Measurements from ENCODE around the gene UNC5C.

Gene UNC5C

GRCh38 chr4:95517576-95518345 is 31.0 kb downstream of the UNC5C start:
- DNase-seq, result no peak

- DNase-seq, result no peak
Observed at GRCh38 chr4:95516528-95517017, 32.2 kb downstream of the UNC5C start.

- DNase-seq, result no peak
Observed at GRCh38 chr4:95515589-95515988, 33.2 kb downstream of the UNC5C start.

- no peak for DNase-seq
Observed at GRCh38 chr4:95513022-95513421, 35.8 kb downstream of the UNC5C start.

GRCh38 chr4:95511477-95511876 is 37.3 kb downstream of the UNC5C start:
- no peak for DNase-seq

- no peak for DNase-seq
Observed at GRCh38 chr4:95510877-95511276, 37.9 kb downstream of the UNC5C start.

GRCh38 chr4:95510145-95510544 is 38.6 kb downstream of the UNC5C start:
- DNase-seq, result no peak

- no peak for DNase-seq
Observed at GRCh38 chr4:95508421-95508820, 40.4 kb downstream of the UNC5C start.

- no peak for DNase-seq
Observed at GRCh38 chr4:95507561-95507960, 41.2 kb downstream of the UNC5C start.

GRCh38 chr4:95507147-95507546 is 41.6 kb downstream of the UNC5C start:
- no peak for DNase-seq

- no peak for DNase-seq
Observed at GRCh38 chr4:95506264-95506663, 42.5 kb downstream of the UNC5C start.

GRCh38 chr4:95505799-95506198 is 43.0 kb downstream of the UNC5C start:
- no peak for DNase-seq

- DNase-seq, result no peak
Observed at GRCh38 chr4:95505151-95505550, 43.6 kb downstream of the UNC5C start.

- no peak for DNase-seq
Observed at GRCh38 chr4:95504501-95504900, 44.3 kb downstream of the UNC5C start.

- no peak for DNase-seq
Observed at GRCh38 chr4:95500361-95500760, 48.4 kb downstream of the UNC5C start.

- no peak for DNase-seq
Observed at GRCh38 chr4:95499291-95499696, 49.5 kb downstream of the UNC5C start.

- no peak for DNase-seq
Observed at GRCh38 chr4:95494186-95494585, 54.6 kb downstream of the UNC5C start.

- no peak for DNase-seq
Observed at GRCh38 chr4:95478679-95479078, 70.1 kb downstream of the UNC5C start.

- no peak for DNase-seq
Observed at GRCh38 chr4:95476121-95476520, 72.7 kb downstream of the UNC5C start.

- no peak for DNase-seq
Observed at GRCh38 chr4:95472534-95472933, 76.2 kb downstream of the UNC5C start.

GRCh38 chr4:95470622-95471021 is 78.2 kb downstream of the UNC5C start:
- DNase-seq, result no peak

- DNase-seq, result no peak
Observed at GRCh38 chr4:95469617-95470016, 79.2 kb downstream of the UNC5C start.

- no peak for DNase-seq
Observed at GRCh38 chr4:95466791-95467190, 82.0 kb downstream of the UNC5C start.

GRCh38 chr4:95465010-95465409 is 83.8 kb downstream of the UNC5C start:
- DNase-seq, result no peak

GRCh38 chr4:95462921-95463320 is 85.9 kb downstream of the UNC5C start:
- DNase-seq, result no peak
